ENCODE results near the gene CLDN12.

- TF ChIP-seq MAFK (IDR thresholded peaks at IDR 0.05; ENCODE audit: partially characterized antibody) = peak; percentile 5
- TF ChIP-seq CTCF (IDR thresholded peaks at IDR 0.05) = no peak
- TF ChIP-seq MYC (IDR thresholded peaks at IDR 0.05; ENCODE audit: borderline replicate concordance, low read length) = no peak
- TF ChIP-seq CHD2 (IDR thresholded peaks at IDR 0.05; ENCODE audit: low read length, partially characterized antibody) = no peak
- TF ChIP-seq BHLHE40 (IDR thresholded peaks at IDR 0.05; ENCODE audit: low read depth, low read length) = no peak
- TF ChIP-seq NR3C1 (IDR thresholded peaks at IDR 0.05) = no peak
- TF ChIP-seq, protein P1, sequence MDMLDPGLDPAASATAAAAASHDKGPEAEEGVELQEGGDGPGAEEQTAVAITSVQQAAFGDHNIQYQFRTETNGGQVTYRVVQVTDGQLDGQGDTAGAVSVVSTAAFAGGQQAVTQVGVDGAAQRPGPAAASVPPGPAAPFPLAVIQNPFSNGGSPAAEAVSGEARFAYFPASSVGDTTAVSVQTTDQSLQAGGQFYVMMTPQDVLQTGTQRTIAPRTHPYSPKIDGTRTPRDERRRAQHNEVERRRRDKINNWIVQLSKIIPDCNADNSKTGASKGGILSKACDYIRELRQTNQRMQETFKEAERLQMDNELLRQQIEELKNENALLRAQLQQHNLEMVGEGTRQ (IDR thresholded peaks at IDR 0.05) = no peak
- TF ChIP-seq, protein P2, sequence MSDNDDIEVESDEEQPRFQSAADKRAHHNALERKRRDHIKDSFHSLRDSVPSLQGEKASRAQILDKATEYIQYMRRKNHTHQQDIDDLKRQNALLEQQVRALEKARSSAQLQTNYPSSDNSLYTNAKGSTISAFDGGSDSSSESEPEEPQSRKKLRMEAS (IDR thresholded peaks at IDR 0.05) = no peak
Observed at GRCh38 chr7:90407484-90407821, 4.2 kb downstream of the CLDN12 start.
